Neural progenitor cell (in vitro differentiated cells): ENCODE data around the gene KLF2. TPM values are rescaled to one million over a fixed set of nuclear protein-coding genes. Genes with fewer than 3 reads are reported as not detected.

Experiments
- DNase-seq: peaks from one replicate; pipeline ENCODE4 v3.0.0-alpha.2; 2016; ENCODE audit warnings: low spot score
- H2AFZ ChIP-seq: fragments of 200-600 bp; sonication (generic); replicated peaks from 2 replicates; pipeline ENCODE4 v1.6.1; 2016; ENCODE audit warnings: antibody characterized with exemption
- H3F3A ChIP-seq: fragments of 200-600 bp; sonication (generic); 2 replicates; pipeline ENCODE4 v1.6.1; 2016; ENCODE audit warnings: antibody characterized with exemption, low read depth
- H3K27ac ChIP-seq: fragments of 200-600 bp; sonication (generic); 2 replicates; pipeline ENCODE4 v1.5.1; 2016; ENCODE audit warnings: mild to moderate bottlenecking
- H3K27me3 ChIP-seq: fragments of 200-600 bp; sonication (generic); 2 replicates; pipeline ENCODE4 v1.6.1; 2016; ENCODE audit warnings: mild to moderate bottlenecking, moderate library complexity
- H3K36me3 ChIP-seq: fragments of 200-600 bp; sonication (generic); 2 replicates; pipeline ENCODE4 v1.5.1; 2016
- H3K4me1 ChIP-seq: fragments of 200-600 bp; sonication (generic); 2 replicates; pipeline ENCODE4 v1.6.1; 2016; ENCODE audit warnings: mixed run types
- H3K4me2 ChIP-seq: fragments of 200-600 bp; sonication (generic); 2 replicates; pipeline ENCODE4 v1.6.1; 2016
- H3K4me3 ChIP-seq: fragments of 200-600 bp; sonication (generic); 2 replicates; pipeline ENCODE4 v1.5.1; 2016
- H3K79me2 ChIP-seq: fragments of 200-600 bp; sonication (generic); 2 replicates; pipeline ENCODE4 v1.6.1; 2016; ENCODE audit warnings: low read depth
- H3K9ac ChIP-seq: fragments of 200-600 bp; sonication (generic); 2 replicates; pipeline ENCODE4 v1.6.1; 2016
- H3K9me3 ChIP-seq: fragments of 200-600 bp; sonication (generic); 2 replicates; pipeline ENCODE4 v1.5.1; 2016; ENCODE audit warnings: low read depth
- H4K20me1 ChIP-seq: fragments of 200-600 bp; sonication (generic); 2 replicates; pipeline ENCODE4 v1.6.1; 2016; ENCODE audit warnings: low read depth
- H3K27ac Mint-ChIP-seq: 3 replicates; pipeline ENCODE4 v1.8.0; 2021; ENCODE audit warnings: mixed read lengths
- H3K27me3 Mint-ChIP-seq: 2 replicates; pipeline ENCODE4 v1.8.0; 2022; ENCODE audit warnings: low read depth, mild to moderate bottlenecking, inconsistent platforms, moderate library complexity, mixed read lengths; ENCODE audit not compliant: insufficient read depth
- H3K36me3 Mint-ChIP-seq: 3 replicates; pipeline ENCODE4 v1.8.0; 2021; ENCODE audit warnings: mixed read lengths
- H3K4me1 Mint-ChIP-seq: 3 replicates; pipeline ENCODE4 v1.8.0; 2021; ENCODE audit warnings: mixed read lengths
- H3K4me3 Mint-ChIP-seq: 3 replicates; pipeline ENCODE4 v1.8.0; 2021; ENCODE audit warnings: mild to moderate bottlenecking, moderate library complexity, mixed read lengths
- H3K9me3 Mint-ChIP-seq: 3 replicates; pipeline ENCODE4 v1.8.0; 2020; ENCODE audit warnings: mixed read lengths
- CTCF ChIP-seq: fragments of 200-600 bp; sonication (generic); IDR thresholded peaks from 2 replicates; pipeline ENCODE4 v1.5.1; 2017; ENCODE audit warnings: antibody characterized with exemption, mild to moderate bottlenecking
- EZH2 ChIP-seq: fragments of 200-600 bp; sonication (generic); IDR thresholded peaks from 2 replicates; pipeline ENCODE4 v1.6.1; 2017; ENCODE audit warnings: antibody characterized with exemption, mild to moderate bottlenecking, moderate library complexity
- EZH2phosphoT487 ChIP-seq: fragments of 200-600 bp; sonication (generic); IDR thresholded peaks from 2 replicates; pipeline ENCODE4 v1.6.1; 2017; ENCODE audit warnings: antibody characterized with exemption
- total RNA-seq: library from RNA; depleted of rRNA; stranded (reverse); fragments of >200 nt; gene quantifications from 2 replicates; pipeline ENCODE4 v1.2.3, GENCODE V29; 2015; ENCODE audit warnings: low replicate concordance

Gene KLF2
- total RNA-seq, 1 donor from 2014 or later = not detected

DNA sequence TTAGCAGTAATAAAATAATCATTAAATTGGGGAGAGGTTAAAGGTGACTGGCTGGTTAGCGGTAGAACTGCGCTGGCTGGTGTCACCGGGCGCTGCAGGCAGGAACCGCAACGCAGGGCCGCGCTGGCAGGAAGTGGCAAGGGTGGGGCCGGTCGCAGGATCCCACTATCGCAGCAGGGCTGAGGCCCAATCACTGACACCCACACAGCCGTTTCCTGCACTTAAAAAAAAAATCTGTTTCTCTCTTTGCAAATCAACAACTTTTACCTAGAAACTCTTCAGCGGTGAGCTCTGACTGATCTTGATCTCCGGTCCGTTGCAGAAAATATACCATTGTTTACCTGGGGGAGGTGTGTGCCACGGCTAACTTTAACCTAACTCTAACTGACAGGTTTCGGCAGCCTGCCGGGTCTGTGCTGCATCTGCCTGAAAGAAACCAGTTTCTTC, 46.9 kb downstream of the KLF2 start:
- Histone ChIP-seq H3K27me3 (no peaks in the 10 kb centered on the region), H3K4me1 (no peaks in the 10 kb centered on the region), H3F3A (no peaks in the 10 kb centered on the region), H4K20me1 (peaks cover 10% of the 10 kb centered on the region), H2AFZ (no peak overlapping the region), H3K9me3 (no peaks in the 10 kb centered on the region), H3K9ac (no peak overlapping the region), H3K36me3 (no peaks in the 10 kb centered on the region), H3K4me2 (no peak overlapping the region), H3K79me2 (no peaks in the 10 kb centered on the region), H3K27ac (no peak overlapping the region), H3K4me3 (no peak overlapping the region)
- Mint-ChIP-seq H3K4me1 (peaks cover 2% of the 10 kb centered on the region), H3K27me3 (peaks cover 3% of the 10 kb centered on the region), H3K9me3 (no peaks in the 10 kb centered on the region), H3K27ac (no peak overlapping the region), H3K36me3 (peaks cover 25% of the 10 kb centered on the region), H3K4me3 (no peak overlapping the region)
- TF ChIP-seq EZH2 = no peak
- no peak for TF ChIP-seq EZH2phosphoT487
- TF ChIP-seq CTCF = no peak
- no peak for DNase-seq

GRCh38 chr19:16372065-16372915, 47.7 kb downstream of the KLF2 start:
- no peak overlapping the region for H3K4me3 Mint-ChIP-seq
- Histone ChIP-seq H3K9ac (no peak overlapping the region), H2AFZ (no peak overlapping the region), H3K4me1 (no peaks in the 10 kb centered on the region), H3K27me3 (no peaks in the 10 kb centered on the region), H3K4me3 (no peak overlapping the region), H3K79me2 (no peaks in the 10 kb centered on the region), H3K9me3 (no peaks in the 10 kb centered on the region), H3K27ac (no peak overlapping the region), H3K36me3 (no peaks in the 10 kb centered on the region), H4K20me1 (peaks cover 10% of the 10 kb centered on the region), H3F3A (no peaks in the 10 kb centered on the region), H3K4me2 (no peak overlapping the region)
- H3K27me3 Mint-ChIP-seq = peaks cover 3% of the 10 kb centered on the region
- H3K4me1 Mint-ChIP-seq = no peaks in the 10 kb centered on the region
- TF ChIP-seq EZH2phosphoT487 = no peak
- DNase-seq = no peak
- H3K36me3 Mint-ChIP-seq = peaks cover 29% of the 10 kb centered on the region
- H3K27ac Mint-ChIP-seq = no peak overlapping the region
- no peaks in the 10 kb centered on the region for H3K9me3 Mint-ChIP-seq

DNA sequence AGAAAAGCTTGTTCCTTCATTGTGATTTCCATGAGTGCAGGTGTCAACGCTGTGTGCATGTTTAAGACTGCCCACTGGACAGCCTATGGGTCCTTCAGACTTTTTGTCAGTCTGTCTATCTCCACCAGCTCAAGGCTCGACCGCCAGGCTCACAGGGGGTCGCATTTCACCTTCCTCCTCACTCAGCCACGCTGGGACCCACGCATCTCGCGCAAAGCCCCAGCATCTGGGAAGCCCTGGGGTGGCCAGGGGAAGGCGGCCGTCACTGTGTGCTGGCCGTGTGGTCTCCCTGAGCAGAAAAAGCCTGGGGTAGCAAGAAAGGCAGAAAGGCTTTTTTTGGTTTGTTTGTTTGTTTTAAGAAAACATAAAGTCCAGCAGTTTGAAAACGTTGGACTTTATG, 48.5 kb downstream of the KLF2 start:
- H3K4me1 ChIP-seq = no peaks in the 10 kb centered on the region
- H2AFZ ChIP-seq = no peak overlapping the region
- no peaks in the 10 kb centered on the region for H3K9me3 ChIP-seq
- Mint-ChIP-seq H3K27ac (no peak overlapping the region), H3K36me3 (peaks cover 29% of the 10 kb centered on the region), H3K4me3 (no peak overlapping the region), H3K27me3 (peaks cover 5% of the 10 kb centered on the region), H3K4me1 (no peaks in the 10 kb centered on the region), H3K9me3 (no peaks in the 10 kb centered on the region)
- no peak for DNase-seq
- no peak overlapping the region for H3K4me3 ChIP-seq
- peaks cover 10% of the 10 kb centered on the region for H4K20me1 ChIP-seq
- H3K4me2 ChIP-seq = no peak overlapping the region
- TF ChIP-seq EZH2 = no peak
- TF ChIP-seq EZH2phosphoT487 = no peak
- no peak for TF ChIP-seq CTCF
- no peaks in the 10 kb centered on the region for H3F3A ChIP-seq
- no peaks in the 10 kb centered on the region for H3K36me3 ChIP-seq
- H3K79me2 ChIP-seq = no peaks in the 10 kb centered on the region
- no peak overlapping the region for H3K9ac ChIP-seq
- H3K27ac ChIP-seq = no peak overlapping the region
- H3K27me3 ChIP-seq = no peaks in the 10 kb centered on the region

- H3K4me1 ChIP-seq = no peaks in the 10 kb centered on the region
- no peaks in the 10 kb centered on the region for H3K79me2 ChIP-seq
- TF ChIP-seq CTCF (no peak), EZH2 (no peak), EZH2phosphoT487 (no peak)
- no peak overlapping the region for H3K4me2 ChIP-seq
- no peaks in the 10 kb centered on the region for H3K9me3 ChIP-seq
- no peak overlapping the region for H3K27ac ChIP-seq
- H3F3A ChIP-seq = no peaks in the 10 kb centered on the region
- peaks cover 5% of the 10 kb centered on the region for H3K27me3 Mint-ChIP-seq
- H3K36me3 ChIP-seq = no peaks in the 10 kb centered on the region
- no peak overlapping the region for H3K27ac Mint-ChIP-seq
- H3K36me3 Mint-ChIP-seq = peaks cover 29% of the 10 kb centered on the region
- H3K4me3 ChIP-seq = no peak overlapping the region
- H3K9ac ChIP-seq = no peak overlapping the region
- peaks cover 10% of the 10 kb centered on the region for H4K20me1 ChIP-seq
- no peaks in the 10 kb centered on the region for H3K9me3 Mint-ChIP-seq
- no peaks in the 10 kb centered on the region for H3K4me1 Mint-ChIP-seq
- H3K27me3 ChIP-seq = no peaks in the 10 kb centered on the region
- no peak overlapping the region for H3K4me3 Mint-ChIP-seq
- DNase-seq = no peak
- H2AFZ ChIP-seq = no peak overlapping the region
Measured at GRCh38 chr19:16373532-16373931, 48.9 kb downstream of the KLF2 start.
